Amniotic stem cell (primary cell): Measurements from ENCODE around the gene PRIM2.
"Not testable (repeated sequence)": the region's sequence is repeated elsewhere in the genome, so short reads cannot be mapped to it uniquely, and the experiment has no call there.

Experiments used
- DNase-seq: peaks from one replicate; lab custom pipeline; 2025; lab: John Stamatoyannopoulos, UW

Gene PRIM2

DNA sequence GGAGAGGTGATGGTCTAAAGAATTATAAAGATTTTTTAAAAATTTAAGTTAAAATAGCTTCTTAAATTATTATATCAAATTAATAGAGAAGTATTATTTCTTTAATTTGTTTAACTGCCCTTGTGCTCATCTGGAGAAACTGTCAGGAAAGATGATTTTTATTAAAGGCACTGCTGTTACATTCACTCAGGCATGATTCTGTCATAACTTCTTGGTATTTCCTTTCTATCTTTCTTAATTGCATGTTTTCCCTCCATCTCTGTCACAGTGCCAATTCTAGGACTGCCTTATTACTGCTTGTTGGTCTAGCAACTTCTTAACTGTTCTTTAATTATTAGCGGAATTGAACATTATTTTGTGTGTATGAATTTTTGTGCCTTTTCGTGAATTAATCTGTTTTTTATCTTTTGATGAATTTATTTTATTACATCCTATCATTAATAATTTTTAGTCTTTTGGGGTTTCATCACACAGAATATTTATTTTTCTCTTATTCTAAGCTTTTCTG is 47.7 kb downstream of the PRIM2 start:
- not testable (repeated sequence) for DNase-seq

DNA sequence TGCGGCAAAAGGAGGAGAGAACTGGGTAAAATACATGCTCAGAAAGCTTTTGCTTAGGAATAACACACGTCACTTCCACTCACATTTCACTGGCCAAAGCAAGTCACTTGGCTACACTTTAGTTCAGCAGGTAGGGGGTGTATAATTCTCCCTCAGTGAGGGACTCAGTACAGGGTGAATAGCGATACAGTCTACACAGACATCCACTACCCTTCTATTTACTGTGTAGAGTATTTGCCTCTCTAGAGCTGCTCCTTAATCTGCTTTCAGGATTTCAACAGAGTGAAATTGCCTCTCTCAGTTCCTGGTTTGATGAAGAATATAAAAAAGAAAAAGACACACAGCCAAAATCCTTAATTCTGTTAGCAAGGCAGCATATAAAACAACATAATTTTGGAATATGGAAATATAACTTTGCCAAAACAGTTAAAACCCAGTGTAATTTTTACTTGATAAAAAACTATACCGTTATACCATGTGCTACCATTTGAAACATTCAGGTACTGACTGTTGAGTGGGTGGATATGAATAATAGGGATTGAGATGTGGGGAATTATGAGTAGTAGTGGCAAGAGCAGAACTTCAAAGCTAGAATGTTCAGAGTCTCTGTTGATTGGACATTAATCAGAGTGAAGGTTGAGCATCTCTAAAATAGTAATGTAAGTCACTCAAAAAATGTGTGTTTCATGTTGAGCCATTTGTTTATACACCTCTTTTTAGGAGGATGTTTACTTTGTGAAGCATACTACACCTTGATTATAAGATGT is 51.7 kb downstream of the PRIM2 start:
- DNase-seq: not testable (repeated sequence)

- not testable (repeated sequence) for DNase-seq
These were observed 54.3 kb downstream of the PRIM2 start for GRCh38 chr6:57371779-57372178.

DNA sequence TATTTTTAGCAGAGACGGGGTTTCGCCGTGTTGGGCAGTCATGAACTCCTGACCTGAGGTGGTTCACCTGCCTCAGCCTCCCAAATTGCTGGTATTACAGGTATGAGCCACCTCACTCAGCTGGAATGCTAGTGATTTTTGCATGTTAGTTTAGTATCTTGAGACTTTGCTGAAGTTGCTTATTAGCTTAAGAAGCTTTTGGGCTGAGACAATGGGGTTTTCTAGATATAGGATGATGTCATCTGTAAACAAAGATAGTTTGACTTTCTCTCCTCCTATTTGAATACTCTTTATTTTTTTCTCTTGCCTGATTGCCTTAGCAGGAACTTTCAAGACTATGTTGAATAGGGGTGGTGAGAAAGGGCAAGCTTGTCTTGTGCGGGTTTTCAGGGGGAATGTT is 57.3 kb downstream of the PRIM2 start:
- not testable (repeated sequence) for DNase-seq

DNA sequence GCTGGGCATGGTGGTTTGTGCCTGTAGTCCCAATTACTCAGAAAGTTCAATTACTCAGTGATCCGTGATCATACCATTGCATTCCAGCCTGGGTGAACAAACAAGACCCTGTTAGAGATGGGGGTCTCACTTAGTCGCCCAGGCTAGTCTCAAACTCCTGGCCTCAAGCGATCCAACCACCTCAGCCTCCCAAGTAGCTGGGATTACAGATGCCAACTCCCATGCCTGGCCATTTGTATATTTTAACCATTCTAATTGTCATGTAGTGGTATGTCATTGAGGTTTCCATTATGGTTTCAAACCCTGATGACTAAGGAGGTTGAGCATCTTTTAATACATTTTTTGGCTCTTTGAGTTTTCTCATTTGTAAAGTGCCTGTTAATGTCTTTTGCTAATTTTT is 58.7 kb downstream of the PRIM2 start:
- not testable (repeated sequence) for DNase-seq

DNA sequence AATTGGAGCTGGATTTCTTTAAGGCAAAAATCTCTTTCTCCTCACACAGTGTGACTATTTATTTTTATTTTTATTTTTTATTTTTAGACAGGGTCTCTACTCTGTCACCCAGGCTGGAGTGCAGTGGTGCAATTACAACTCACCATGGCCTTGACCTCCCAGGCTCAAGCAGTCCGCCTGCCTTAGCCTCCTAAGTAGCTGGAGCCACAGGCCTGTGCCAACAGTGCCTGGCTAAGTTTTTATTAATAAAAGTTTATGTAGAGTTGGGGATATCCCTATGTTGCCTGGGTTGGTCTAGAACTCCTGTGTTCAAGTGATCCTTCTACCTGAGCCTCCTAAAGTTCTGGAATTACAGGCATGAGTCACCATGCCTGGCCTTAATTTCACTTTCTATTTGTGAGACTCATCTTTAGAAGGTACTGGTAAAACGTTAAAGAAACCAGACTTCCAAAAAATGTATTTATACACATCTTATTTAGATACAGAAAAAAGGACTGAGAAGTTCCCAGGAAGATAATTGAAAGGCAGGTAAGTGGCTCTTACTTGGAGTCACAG is 71.7 kb downstream of the PRIM2 start:
- DNase-seq: not testable (repeated sequence)

- not testable (repeated sequence) for DNase-seq
These were observed 73.4 kb downstream of the PRIM2 start for GRCh38 chr6:57390818-57391217.

DNA sequence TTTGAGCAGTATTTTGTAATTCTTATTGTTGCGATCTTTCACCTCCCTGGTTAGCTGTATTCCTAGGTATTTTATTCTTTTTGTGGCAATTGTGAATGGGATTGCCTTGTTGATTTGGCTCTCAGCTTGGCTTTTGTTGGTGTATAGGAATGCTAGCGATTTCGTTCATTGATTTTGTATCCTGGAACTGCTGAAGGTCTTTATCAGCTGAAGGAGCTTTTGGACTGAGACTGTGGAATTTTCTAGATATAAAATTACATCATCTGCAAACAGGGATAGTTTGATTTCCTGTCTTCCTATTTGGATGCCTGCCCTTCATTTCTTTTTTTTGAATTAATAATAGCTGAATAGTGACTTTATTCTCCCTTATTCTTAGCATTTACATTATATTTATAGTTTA is 74.6 kb downstream of the PRIM2 start:
- not testable (repeated sequence) for DNase-seq

DNA sequence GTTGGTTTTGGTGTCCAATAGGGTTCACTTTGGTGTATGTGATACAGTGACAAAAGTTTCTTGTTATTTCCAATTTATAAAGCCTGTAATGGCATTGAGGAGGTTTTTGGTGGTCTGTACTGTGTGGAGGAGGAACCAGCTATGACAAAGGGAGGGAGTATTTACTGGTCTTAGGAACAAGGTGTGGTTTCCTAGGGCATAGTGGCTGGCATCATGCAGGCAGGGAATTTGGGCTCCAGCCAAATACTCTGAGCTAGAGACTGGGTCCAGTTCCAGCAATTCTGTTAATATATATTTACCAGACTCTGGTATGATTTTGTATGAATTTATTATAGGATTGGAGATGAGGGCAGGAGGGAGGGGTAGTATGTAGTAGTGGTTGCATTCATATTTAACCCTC is 101.9 kb downstream of the PRIM2 start:
- not testable (repeated sequence) for DNase-seq

DNA sequence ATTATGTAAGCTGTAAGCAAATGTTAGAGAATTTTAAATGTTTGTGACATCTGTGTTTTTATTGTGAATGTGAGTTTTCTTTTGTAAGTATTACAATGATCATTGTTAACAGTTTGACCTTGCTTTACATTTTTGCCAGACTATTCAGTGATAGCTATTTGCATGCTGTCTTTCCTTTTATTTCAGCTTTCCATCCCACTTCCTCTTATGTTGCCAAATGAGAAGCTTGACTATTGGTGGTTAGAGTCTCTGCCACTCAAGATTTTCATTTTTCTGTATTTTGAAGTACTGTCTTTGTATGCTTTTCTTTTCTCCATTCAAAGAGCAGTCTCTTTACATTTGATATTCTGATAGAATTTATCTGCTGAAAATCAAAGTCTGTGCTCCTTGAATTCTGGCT is 104.1 kb downstream of the PRIM2 start:
- DNase-seq: no peak

DNA sequence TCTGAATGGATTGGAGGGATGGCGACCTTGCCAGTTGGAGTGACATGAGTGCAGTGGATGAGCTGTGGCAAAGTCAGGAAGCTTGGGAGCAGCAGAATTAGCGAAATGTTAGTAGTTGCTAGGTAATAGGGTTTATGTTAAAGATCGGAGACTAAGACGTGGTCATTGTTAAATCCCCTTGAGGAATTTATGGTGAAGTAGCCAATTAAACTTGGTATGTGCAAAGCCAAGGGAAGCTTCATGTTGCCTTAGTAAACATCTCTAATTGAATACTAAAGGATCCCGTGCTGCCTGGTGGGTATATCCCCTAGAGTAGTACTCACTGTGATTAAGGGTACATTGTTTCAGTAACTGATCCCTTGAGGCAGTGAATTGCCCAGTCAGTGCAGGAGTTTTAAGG is 106.0 kb downstream of the PRIM2 start:
- DNase-seq: no peak

DNA sequence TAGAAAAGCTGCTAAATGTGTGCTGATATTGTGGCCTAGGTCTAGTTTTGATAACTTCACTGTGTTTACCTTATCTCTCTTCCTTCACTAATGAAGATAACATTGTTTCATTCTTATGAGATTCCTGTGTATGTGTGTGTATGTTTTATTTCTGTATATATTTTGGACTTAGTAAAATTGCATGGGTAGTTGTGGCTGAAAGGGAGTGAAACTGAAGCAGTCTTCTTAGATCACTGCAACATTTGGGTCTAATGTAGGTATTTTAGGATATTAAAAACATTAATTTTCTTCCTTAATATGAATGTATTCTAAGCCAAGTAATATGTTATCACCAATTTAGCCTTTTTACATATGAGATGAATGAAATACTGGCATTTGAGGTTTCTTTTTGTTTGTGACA is 114.3 kb downstream of the PRIM2 start:
- not testable (repeated sequence) for DNase-seq

DNA sequence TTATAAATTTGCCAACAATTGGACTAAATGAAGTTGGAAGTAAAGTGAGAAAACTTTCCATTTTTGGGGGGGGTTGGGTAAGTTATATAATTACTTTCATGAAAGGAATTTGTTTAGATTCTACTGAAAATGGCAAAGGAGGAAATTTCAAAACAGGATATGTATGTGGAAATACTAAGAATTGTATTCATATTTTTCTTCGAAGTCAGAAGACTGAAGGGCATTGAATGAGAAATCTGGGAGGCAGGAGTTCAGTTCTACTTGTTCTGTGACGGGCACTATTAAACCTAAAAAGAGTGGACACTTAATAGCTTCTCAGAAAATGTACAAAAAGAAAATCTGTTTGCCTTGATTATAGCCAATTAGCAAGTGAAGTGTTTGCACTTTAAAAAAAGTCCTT is 114.7 kb downstream of the PRIM2 start:
- DNase-seq: no peak

GRCh38 chr6:57432919-57433684 is 115.7 kb downstream of the PRIM2 start:
- no peak for DNase-seq

DNA sequence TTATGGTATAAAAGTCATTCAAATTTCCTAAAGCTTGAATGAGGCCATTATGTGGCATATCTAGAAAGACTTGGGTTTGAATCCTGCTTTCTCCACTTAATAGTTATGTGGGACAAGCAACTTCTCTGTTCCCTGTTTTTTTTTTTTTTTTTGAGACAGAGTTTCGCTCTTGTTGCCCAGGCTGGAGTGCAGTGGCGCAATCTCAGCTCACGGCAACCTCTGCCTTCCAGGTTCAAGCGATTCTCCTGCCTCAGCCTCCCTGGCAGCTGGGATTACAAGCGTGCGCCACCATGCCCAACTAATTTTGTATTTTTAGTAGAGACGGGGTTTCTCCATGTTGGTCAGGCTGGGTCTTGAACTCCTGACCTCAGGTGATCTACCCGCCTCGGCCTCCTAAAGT is 116.4 kb downstream of the PRIM2 start:
- not testable (repeated sequence) for DNase-seq

- no peak for DNase-seq
These were observed 117.5 kb downstream of the PRIM2 start for GRCh38 chr6:57434944-57435343.

DNA sequence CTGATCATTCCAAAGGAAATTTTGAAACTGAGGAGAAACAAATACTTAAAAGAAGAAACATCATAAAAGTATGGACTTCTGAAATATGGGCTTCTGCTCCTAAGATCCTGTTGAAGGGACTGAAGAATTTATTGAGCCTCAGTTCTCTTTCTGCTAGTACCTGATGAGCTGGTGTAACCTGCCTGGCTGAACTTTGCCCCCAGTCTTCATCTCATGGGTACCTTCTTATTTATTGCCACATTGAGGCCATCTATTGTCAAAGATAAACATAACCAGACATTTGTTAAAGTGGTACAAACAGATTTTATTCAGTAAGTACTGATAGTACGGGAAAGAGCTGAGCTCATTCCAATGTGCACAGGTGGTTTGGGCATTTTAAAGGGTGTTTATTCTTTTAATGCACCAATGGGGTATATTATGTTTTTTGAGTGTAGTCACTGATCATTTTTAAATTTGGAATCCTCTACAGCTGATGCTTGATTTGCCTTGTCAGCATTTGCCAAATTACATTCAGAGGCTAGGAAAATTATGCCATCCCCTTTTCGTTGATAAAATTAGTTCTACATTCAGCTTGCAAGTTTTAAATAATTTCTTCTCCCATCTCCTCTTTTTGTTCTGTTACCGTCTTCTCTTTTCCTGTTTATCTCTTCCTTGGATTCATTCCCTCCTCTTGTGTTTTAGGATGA is 118.2 kb downstream of the PRIM2 start:
- no peak for DNase-seq

DNA sequence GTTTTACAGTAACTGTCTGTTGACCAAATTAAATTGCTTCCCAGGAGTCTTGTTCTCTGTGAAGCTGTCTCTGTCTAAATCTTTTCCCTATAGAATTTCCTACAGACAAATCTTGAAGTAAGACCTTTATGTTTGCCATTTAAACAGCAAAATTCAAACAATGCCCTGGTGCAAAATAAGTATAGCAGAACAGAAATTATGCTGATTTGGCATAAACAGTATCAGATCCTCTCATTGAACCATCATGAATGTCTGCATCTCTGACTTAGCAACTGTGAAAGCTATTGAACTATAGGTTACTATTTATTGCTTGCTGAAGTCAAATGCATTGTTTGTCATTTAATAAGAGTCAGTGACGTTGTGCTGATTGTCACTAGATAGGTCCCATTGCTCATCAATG is 123.3 kb downstream of the PRIM2 start:
- DNase-seq: not testable (repeated sequence)

- not testable (repeated sequence) for DNase-seq
These were observed 124.7 kb downstream of the PRIM2 start for GRCh38 chr6:57442133-57442532.

- not testable (repeated sequence) for DNase-seq
These were observed 125.8 kb downstream of the PRIM2 start for GRCh38 chr6:57443181-57443580.

DNA sequence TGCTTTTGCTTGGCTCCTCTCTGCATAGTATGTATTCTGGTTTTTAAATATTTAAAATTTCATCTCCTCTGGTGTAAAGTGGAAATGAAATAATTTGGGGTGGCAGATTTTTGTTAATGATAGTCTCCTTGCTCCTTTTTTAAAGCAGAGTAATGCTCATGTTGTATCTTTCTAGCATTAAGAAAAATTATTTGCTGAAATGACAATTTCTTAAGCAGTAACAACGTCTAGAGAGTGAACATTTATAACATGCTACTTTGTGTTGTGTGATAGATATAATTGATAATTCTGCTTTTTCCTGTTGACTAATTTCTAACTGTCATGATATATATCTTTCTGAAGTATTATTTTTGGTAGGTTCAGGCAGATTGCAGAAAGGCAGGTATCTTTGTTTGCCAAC is 127.4 kb downstream of the PRIM2 start:
- DNase-seq: not testable (repeated sequence)

DNA sequence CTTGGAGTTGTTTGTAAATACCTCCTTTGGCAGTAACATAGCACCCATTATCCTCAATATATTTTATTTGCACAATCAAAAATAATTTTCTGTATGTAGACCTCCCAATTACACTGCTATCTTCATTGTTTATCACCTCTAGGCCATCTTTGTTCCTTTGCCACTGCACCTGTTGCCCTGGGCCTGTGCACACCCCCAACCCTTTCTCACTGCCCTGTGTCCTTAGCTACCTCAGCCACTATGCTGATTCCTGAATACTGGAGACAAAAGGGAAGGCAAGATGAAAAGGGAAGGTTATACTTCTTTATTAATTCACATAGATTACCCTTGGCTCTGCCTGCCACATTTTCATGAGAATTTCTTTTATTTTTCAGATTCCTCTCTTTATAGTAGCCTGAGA is 127.9 kb downstream of the PRIM2 start:
- not testable (repeated sequence) for DNase-seq
